ENCODE data around the gene KCNH2. TPM values are rescaled to one million over a fixed set of nuclear protein-coding genes. Genes with fewer than 3 reads are reported as not detected.

Gene KCNH2
- total RNA-seq, 6 experiments from 2014 or later: not detected

DNA sequence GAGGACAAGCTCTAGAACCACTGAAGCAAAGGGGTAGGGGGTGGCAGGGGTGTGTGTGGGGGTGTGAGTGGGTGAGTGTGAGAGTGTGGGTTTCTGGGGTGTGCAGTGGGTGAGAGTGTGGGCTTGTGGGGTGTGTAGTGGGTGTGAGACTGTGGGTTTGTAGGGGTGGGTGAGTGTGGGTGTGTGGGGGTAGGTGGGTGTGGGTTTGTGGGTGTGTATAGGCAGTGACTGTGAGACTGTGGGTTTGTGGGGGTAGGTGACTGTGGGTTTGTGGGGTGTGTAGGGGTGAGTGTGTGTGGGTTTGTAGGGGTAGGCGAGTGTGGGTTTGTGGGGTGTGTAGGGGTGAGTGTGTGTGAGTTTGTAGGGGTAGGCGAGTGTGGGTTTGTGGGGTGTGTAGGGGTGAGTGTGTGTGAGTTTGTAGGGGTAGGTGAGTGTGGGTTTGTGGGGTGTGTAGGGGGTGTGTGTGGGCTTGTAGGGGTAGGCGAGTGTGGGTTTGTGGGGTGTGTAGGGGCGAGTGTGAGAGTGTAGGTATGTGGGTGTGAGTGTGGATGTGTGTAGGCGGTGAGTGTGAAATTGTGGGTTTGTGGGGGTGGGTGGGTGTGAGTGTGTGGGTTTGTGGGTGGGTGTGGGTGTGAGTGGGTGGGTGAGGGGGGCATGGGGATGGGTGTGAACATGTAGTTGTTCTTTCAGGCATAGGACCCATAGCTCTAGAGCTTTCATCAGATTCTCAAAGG lies 21.5 kb upstream of the KCNH2 start:
- Mint-ChIP-seq H3K4me1 (ENCODE audit: low read depth) (no peaks in the 10 kb centered on the region), H3K27ac (no peak overlapping the region)
- no peak for DNase-seq

DNA sequence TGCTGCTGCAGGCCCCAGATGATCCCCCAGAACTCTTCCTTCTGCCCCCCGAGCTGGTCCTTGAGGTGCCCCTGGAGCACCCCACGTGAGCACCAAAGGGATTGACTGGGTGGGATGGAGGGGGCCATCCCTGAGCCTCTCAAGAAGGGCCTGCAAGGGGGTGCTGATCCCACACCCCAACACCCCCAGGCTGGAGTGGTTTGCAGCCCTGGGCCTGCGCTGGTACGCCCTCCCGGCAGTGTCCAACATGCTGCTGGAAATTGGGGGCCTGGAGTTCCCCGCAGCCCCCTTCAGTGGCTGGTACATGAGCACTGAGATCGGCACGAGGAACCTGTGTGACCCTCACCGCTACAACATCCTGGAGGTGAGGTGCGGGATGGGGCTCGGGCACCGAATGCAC lies 20.9 kb upstream of the KCNH2 start:
- H3K27me3 Mint-ChIP-seq (ENCODE audit: insufficient read depth): peaks cover 19% of the 10 kb centered on the region; the same call in 1 of the 2 replicates
- no peak for TF ChIP-seq CTCF (IDR thresholded peaks at IDR 0.05)
- H3K9me3 Mint-ChIP-seq: no peaks in the 10 kb centered on the region
- no peak overlapping the region for H3K27ac Mint-ChIP-seq
- H3K36me3 Mint-ChIP-seq (ENCODE audit: low read depth): no peaks in the 10 kb centered on the region
- no peak overlapping the region for H3K4me3 Mint-ChIP-seq
- no peaks in the 10 kb centered on the region for H3K4me1 Mint-ChIP-seq (ENCODE audit: low read depth)
- DNase-seq: no peak

More for the DNA sequence above, 21.5 kb upstream of the KCNH2 start:
- H3K36me3 Mint-ChIP-seq (ENCODE audit: low read depth): no peaks in the 10 kb centered on the region
- no peaks in the 10 kb centered on the region for H3K9me3 Mint-ChIP-seq
- no peak for TF ChIP-seq CTCF (IDR thresholded peaks at IDR 0.05)
- H3K4me3 Mint-ChIP-seq: no peak overlapping the region
- H3K27me3 Mint-ChIP-seq (ENCODE audit: insufficient read depth): peaks cover 19% of the 10 kb centered on the region; the same call in 1 of the 2 replicates

- peaks cover 19% of the 10 kb centered on the region for H3K27me3 Mint-ChIP-seq (ENCODE audit: insufficient read depth)
- H3K27ac Mint-ChIP-seq: no peak overlapping the region
- H3K36me3 Mint-ChIP-seq (ENCODE audit: low read depth): no peaks in the 10 kb centered on the region
- DNase-seq: no peak
- TF ChIP-seq CTCF (IDR thresholded peaks at IDR 0.05): no peak
- H3K4me1 Mint-ChIP-seq (ENCODE audit: low read depth): no peaks in the 10 kb centered on the region
- no peak overlapping the region for H3K4me3 Mint-ChIP-seq
- H3K9me3 Mint-ChIP-seq: no peaks in the 10 kb centered on the region
These were observed 20.2 kb upstream of the KCNH2 start for GRCh38 chr7:150998341-150998740.

DNA sequence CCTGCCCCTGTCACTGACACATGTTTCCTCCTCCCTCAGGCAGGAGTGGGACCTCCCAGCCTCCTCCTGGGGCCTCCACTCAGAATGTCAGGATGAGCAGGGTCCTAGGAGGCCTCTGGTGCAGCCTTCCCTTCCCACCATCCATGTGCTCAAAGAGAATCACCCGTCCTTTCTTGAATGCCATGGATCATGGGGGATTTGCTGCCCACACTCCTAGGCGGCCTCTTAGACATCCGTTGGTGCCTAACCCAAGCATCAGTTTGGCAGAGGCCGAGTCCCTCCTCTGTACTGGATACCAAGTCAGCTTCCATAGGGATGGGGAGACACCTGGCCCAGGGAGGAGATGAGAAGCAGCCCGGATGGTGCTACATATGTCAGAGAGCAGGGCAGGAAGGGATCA lies 19.7 kb upstream of the KCNH2 start:
- Mint-ChIP-seq H3K9me3 (no peaks in the 10 kb centered on the region), H3K4me3 (no peak overlapping the region), H3K27me3 (ENCODE audit: insufficient read depth) (peaks cover 19% of the 10 kb centered on the region), H3K4me1 (ENCODE audit: low read depth) (no peaks in the 10 kb centered on the region), H3K27ac (no peak overlapping the region), H3K36me3 (ENCODE audit: low read depth) (no peaks in the 10 kb centered on the region)
- no peak for DNase-seq
- no peak for TF ChIP-seq CTCF (IDR thresholded peaks at IDR 0.05)

- Mint-ChIP-seq H3K27ac (no peak overlapping the region), H3K27me3 (ENCODE audit: insufficient read depth) (peaks cover 19% of the 10 kb centered on the region), H3K9me3 (no peaks in the 10 kb centered on the region), H3K4me1 (ENCODE audit: low read depth) (no peaks in the 10 kb centered on the region), H3K36me3 (ENCODE audit: low read depth) (no peaks in the 10 kb centered on the region), H3K4me3 (no peak overlapping the region)
- DNase-seq: no peak
- no peak for TF ChIP-seq CTCF (IDR thresholded peaks at IDR 0.05)
These were observed 19.0 kb upstream of the KCNH2 start for GRCh38 chr7:150997075-150997511.

Data from HFFc6 (cell line).